Stimulated activated CD8-positive, alpha-beta memory T cell treated with anti-CD3 and anti-CD28 coated beads, Interleukin-15, amount 100 ng/mL, for 4 hours (primary cell): ENCODE measurements around the gene CACNA2D2.

Source experiments
- DNase-seq, 2 donors: peaks; one replicate each; pipeline ENCODE4 v3.0.0-alpha.2; 2020; ENCODE audit warnings: low read depth in 2 of 2

Gene CACNA2D2

DNA sequence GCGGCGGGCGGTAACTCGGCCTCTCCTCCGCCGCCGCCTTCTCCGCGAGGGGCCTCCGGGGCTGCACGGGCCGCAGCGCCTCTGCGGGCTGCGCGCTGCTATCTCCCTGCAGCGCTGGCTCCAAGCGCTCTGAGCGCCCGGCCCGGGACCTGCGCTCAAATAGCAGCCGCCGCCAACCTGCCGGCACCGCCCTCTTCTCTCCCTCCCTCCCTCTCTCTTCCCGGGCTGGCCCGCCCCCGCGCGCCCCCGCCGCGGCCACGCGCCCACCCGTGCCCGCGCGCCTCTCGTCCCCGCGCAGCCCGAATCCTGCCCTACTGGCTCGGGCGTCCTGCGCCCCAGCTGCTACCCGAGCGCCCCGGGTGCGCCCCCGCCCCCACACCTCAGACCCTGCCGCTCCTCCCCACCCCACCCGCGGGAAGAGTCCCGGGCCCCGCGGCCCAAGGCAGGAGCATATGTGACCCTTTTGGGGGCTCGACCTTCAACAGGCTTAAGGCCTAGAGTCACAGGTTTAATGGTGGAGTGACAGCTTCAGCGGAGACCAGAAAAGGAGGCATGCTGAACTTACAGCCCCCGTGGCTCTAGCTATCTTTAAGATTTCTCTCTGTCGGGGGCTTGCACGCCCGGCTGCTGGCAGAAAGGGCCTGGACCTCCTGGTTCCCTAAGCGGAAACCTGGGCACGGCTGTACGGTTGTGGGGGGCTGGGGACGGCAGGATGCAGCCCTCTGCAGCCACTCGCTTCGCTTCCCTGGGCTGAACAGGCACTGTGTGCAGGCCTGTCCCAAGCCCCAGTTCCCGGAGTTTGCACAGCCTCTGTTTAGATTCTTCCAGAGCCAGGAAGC, at the start of gene CACNA2D2:
Gene CACNA2D2 (minus strand): TSS at position 131 of the 839 bp plus-strand sequence. CDS start 211 bp downstream, outside the sequence.
- DNase-seq, result peak; percentile 35 to 57

DNA sequence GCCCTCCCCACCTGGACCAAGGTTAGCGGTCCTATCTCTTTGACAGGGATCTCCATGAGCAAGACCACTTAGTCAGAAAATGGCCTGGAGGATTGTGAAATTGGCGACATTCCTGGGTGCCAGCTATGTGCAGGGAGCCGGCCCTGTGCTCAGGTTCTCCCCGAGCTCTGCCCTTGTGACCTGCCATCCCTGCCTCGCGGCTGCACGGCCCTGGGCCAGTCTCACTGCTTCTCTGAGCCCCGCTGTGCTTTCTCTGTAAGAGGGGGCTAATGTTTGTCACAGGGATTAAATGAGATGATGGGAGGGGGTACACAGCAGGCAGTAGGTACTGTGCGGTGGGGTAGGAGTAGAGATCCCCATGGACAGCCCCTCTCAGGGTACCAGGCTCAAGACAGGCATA, 49.2 kb upstream of the CACNA2D2 start:
- no peak for DNase-seq

- no peak for DNase-seq
These were observed 48.4 kb upstream of the CACNA2D2 start for GRCh38 chr3:50551681-50552435.

DNA sequence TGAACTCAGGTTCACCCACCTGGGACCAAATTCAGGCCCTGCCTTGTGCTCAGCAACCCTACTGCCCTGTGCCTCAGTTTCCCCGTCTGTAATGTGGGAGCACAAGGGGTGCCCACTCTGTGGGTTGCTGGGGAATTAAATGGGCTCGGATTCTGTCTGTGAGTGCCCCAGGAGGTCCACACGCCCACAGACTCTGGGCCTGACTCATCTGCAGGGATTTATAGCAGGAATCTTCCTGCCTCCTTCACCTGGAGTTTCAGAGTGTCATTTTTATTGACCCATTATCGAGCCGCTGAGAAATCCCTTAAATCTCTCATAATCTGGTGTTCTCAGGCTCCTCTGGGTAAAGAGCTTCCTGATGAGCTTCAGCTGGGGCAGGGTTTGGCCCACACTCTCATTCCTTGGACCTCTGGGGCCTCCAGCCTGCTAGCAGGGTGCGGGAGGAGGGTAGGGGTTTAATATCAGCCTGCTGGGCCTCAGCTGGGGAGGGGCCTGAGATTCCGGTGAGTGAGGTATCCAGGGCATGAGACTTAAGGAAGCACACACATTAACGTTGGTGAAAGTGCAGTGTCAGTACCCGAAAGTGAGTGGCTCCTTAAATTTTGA, 47.7 kb upstream of the CACNA2D2 start:
- DNase-seq, result no peak

DNA sequence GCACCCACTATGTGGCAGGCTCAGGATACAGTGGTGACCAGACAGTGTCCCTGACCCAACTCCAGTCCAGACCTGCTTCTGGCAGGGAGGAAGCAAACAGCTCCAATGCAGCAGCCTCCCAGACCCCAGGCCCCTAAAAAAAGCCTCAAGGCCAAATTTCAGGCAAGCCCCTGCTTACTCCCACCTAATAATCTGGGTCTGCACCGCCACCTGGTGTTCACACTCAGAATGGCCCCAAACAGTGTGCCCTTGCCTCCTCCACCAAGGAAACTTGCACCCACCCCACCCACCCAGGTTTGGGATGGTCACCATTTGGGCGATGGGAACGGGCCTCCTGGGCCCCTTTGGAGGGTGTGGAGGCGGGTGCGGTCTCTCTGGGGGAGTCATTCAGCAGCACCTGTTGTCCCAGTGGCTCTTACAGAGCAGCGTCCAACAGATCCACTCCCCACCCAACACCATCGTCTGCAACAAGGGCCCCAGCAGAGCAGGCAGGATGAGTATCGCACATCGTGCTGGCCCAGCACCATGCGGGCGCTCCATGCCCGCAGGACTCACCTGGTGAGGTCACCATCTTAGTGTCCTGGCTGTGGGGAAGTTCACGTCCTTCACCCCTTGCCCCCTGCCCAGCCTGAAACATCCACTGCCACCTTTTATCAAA, 46.8 kb upstream of the CACNA2D2 start:
- DNase-seq, result no peak

- no peak for DNase-seq
These were observed 45.8 kb upstream of the CACNA2D2 start for GRCh38 chr3:50549226-50549625.

DNA sequence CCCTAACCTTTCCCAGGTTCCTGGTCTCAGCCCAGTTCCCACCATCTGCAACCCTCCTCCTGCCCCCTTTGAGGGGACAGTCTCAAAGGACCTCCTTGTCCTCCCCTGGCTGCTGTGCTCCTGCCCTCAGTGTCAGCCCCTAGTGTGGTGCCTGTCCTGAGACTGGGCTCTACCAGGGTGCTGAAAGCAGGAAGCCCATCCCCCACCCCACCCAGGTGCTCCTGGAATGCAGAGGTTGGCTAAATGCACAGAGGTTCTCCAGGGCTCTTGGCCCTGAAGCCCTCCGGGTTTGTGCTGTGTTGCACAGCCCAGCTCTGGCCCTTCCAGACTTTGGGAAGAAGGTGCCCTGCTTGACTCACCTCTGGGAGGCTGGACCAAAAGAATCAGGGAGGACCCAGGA, 42.3 kb upstream of the CACNA2D2 start:
- no peak for DNase-seq

DNA sequence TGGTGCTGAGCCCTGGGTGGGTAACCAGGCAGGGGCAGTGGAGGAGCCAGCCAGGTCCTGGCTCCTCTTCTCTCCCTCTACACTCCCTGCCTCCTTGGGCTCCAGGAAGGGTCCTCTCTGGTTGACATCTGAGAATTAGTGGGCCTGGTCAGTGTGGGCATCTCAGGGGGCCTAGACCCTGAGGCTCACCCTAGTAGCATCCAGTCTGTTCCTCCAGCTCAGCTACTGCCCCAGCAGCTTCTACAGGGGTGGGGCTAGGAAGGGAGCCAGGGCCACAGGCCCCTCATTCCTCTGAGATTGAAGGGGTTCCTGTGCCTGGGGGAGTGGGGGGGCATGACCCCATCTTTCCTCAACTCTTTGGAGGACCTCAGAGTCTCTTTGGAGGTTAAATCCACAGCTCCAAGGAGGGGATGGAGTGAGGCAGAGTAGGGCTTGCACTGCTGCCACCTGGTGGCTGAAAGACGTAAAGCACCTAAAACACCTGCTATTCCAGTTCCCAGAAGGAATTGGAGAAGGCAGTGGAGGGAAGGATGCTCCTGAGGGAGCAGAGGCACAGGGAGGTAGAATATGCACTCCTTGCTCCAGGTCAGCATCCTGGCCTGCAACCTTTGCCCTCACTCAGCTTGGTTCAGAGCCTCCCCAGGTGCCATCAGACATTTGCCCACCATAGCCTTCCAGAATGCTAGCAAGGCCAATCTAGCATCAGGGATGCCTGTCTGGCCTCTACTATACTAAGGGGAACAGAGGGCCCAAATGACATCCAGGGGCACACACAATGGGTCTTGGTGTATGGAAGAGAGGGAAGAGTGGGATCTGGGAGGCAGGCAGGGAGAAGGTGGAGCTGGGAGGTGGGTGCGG, 39.0 kb upstream of the CACNA2D2 start:
- peak in 1 of 2 donors; percentile 9 for DNase-seq

- DNase-seq, result no peak
These were observed 36.2 kb upstream of the CACNA2D2 start for GRCh38 chr3:50539356-50540286.

DNA sequence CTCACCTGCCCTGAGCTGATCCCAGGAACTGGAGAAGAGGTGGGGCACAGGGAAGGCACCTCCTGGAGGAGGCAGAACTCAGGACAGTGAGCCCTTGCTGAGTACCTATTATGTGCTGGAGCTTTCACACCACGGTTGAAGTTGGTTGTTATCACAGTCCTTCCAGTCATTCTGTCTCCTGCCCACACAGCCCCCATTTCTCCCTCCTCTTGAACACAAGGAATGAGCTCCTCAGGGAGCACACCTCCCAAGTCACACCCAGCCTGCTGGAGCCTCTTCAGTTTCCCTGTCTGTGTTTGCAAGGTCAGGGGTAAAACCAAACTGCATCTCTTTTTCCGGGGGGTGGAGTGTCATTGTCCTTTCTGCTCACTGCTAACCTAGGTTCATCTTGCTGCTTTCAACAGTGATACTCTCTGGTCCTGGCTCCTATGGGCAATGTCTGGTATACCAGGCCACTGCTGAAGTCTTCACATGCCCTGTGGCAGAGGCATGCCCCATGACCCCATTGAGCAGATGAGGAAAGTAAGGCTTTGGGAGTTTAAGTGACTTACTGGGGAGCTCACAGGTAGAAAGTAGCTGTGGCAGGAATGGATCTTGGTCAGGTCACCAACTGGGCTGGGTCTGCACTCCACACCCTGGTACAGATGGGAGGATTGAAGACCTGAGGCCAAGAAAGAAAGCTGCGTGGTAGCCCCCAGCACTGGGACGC, 34.1 kb upstream of the CACNA2D2 start:
- DNase-seq, result no peak

- no peak for DNase-seq
These were observed 33.2 kb upstream of the CACNA2D2 start for GRCh38 chr3:50536471-50537180.

GRCh38 chr3:50534681-50535330, 31.4 kb upstream of the CACNA2D2 start:
- DNase-seq, result no peak

- no peak for DNase-seq
These were observed 30.5 kb upstream of the CACNA2D2 start for GRCh38 chr3:50533807-50534461.

DNA sequence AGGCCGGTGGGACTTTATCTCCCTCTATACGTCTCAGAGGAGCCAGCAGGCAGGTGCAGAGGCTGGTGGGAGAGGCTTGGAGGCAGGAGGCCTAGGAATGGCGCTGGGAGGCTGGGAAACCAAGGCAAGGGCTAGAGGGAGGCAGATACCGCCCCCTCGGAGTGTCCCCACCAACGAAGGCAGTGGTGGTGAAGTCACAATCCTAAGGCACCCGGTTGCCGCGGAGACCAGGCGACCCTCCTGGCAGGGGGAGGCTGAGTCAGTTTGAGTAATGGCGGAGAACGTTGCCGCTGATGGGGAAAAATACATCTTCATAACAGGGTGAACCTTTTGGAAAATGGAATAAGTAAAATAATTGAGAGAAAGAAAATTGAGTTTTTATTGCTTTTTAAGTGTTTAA, 29.9 kb upstream of the CACNA2D2 start:
- no peak for DNase-seq

DNA sequence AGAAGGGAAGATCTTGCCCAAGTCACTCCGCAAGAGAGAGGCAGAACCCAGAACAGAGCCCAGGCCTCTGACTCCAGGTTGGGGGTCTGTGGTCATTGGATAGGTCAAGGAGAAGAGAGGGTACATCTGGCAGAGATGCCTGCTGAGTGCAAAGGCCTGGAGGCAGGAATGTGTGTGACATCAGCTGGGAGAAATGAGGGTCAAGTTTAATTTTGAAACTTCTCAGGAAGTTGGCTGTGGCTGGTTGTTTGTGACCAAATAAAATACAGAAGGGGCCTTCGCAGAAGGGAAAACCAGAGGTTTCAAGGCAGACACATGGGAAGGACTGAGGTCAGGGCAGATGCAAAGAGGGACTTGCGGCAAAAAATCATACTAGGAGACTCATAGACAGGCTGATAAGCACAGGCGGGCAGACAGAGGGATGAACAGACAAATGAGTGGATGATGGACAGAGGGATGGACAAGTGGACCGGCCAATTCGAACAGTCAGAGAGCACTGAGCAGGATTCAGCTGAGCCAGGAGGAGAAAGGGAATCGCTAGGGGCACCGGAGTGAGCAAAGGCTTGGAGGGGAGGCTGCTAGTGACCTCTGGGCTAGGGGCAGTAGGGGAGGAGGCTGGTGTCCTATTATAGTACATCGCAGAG, 28.8 kb upstream of the CACNA2D2 start:
- DNase-seq, result no peak

DNA sequence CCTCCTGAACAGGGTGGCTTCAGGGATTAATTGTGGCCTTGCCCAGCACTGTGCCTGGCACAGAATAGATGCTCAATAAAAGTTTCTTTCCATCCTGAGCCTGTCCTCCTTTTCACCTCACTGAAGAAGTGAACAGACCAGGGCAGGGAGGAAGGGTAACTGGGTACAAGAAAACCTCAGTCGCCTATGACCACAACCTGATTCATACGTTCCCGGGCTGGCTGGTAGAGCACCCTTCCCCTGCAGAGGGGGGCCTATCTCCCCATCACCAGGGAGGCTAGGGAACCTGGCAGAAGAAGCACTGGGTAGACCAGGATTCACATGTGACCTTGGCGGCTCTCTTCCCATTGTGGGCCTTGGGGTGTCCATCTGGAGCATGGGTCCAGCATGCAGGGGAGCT, 27.8 kb upstream of the CACNA2D2 start:
- DNase-seq, result no peak
